GM10248 (cell line): ENCODE results near the gene LHPP.

Experiments used
- CTCF ChIA-PET: fragments of 300-600 bp; sonication (Branson Sonifier 250); formaldehyde crosslinking; extraction: SDS; loops from one replicate; lab custom pipeline; 2021; ENCODE audit warnings: antibody characterized with exemption; lab: Yijun Ruan, JAX
- POLR2A ChIA-PET: fragments of 350-650 bp; sonication (Branson Sonifier 250); formaldehyde crosslinking; extraction: SDS; loops from one replicate; lab custom pipeline; 2020; ENCODE audit warnings: antibody characterized with exemption; lab: Yijun Ruan, JAX
- DNase-seq: peaks from one replicate; pipeline ENCODE4 v3.0.0; 2012; ENCODE audit errors: extremely low spot score
- TF ChIP-seq, protein P1 (sequence below): IDR thresholded peaks from 2 replicates; pipeline ENCODE4 v1.5.1; 2012; ENCODE audit warnings: mild to moderate bottlenecking, low read depth; ENCODE audit errors: extremely low read depth, missing control alignments, control extremely low read depth

The LHPP gene

DNA sequence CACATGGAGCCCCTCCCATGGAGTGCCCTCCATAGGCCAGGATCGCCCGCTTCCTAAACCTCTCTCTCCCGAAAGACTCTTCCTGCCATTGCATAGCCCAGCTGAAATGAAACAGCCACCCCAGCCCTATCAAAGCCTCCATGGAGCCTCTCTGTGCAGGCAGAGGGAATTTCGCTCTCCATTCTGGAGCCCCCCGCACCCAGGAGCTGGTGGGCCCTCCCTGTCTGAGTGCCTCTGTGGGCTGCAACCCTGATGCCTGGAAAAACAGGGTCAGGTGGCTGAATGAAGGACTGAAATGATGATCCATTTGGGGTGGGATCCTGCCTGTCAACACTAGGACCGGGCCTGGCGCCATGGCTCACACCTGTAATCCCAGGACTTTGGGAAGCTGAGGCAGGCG lies 176.1 kb downstream of the LHPP start:
- CTCF ChIA-PET, result interaction anchor here (1.0 to 1.5 kb wide), 2 partner anchors 8 to 10 kb away, joined by 3 read pairs; no protein-coding TSS in a partner anchor
- DNase-seq, result no peak
- TF ChIP-seq, protein P1, sequence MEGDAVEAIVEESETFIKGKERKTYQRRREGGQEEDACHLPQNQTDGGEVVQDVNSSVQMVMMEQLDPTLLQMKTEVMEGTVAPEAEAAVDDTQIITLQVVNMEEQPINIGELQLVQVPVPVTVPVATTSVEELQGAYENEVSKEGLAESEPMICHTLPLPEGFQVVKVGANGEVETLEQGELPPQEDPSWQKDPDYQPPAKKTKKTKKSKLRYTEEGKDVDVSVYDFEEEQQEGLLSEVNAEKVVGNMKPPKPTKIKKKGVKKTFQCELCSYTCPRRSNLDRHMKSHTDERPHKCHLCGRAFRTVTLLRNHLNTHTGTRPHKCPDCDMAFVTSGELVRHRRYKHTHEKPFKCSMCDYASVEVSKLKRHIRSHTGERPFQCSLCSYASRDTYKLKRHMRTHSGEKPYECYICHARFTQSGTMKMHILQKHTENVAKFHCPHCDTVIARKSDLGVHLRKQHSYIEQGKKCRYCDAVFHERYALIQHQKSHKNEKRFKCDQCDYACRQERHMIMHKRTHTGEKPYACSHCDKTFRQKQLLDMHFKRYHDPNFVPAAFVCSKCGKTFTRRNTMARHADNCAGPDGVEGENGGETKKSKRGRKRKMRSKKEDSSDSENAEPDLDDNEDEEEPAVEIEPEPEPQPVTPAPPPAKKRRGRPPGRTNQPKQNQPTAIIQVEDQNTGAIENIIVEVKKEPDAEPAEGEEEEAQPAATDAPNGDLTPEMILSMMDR, result no peak
- POLR2A ChIA-PET, result no interaction called here

DNA sequence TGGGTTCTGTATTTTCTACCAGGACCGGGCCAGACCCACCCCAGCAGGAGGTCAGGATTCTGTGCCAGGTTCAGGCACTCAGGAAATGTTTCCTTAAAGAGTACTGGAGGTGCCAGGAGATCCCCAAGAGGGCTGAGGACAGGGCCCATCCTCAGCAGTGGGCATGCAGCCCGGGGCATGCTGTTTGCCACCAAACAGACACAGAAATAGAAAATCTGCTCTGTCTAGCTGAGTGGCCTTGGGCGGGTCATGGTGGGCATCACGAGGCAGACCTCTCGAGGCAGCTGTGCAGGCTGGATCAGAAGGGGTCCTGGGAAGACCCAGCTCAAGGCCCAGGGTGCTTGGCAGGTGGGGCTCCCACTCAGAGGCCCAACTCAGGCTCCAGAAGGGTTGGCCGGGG lies 177.6 kb downstream of the LHPP start:
- TF ChIP-seq, protein P1, result no peak
- DNase-seq, result no peak
- ChIA-PET CTCF (interaction anchor here (1.3 to 1.4 kb wide), 2 partner anchors 9 to 18 kb away, joined by 3 read pairs; no protein-coding TSS in a partner anchor), POLR2A (no interaction called here)

DNA sequence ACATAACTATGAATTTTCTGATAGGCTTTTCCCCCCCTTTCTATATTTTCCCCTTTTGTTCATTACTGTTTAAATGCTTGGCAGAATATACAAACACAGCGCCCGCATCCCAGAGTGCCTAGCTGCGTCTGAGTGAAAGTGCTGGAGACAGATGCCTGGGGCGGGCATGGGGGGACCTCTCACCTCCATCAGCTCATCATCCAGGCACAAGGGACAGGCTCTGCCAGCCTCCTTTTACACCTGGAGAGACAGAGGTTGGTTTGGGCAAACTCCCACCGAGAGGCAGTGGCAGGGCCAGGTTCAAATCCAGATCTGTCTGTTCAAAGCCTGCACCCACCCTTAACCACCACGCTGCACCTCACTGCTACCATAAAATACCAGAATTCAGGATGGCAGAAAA lies 178.0 kb downstream of the LHPP start:
- POLR2A ChIA-PET, result no interaction called here
- CTCF ChIA-PET, result interaction anchor here (1.3 to 1.4 kb wide), 2 partner anchors 8 to 18 kb away, joined by 3 read pairs; no protein-coding TSS in a partner anchor

DNA sequence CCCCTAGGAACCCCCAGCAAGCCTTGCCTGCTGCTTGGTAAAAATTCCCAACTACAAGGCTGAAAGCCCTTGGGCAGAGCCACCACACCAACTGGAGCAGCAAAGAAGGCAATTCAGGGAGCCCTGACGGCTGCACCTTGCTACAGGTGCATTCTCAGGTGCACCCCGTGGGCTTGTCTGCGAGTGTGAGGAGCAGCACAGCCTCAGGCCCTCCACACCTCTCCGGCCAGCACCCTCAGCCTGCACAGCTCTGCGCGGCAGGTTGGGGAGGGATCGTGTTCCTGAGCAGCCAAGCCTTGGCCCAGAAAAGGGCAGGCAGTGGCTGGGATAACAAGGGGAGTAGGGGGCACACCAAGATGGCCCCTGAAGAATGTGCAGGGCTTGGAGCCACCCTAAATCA lies 178.4 kb downstream of the LHPP start:
- DNase-seq, result no peak
- ChIA-PET CTCF (interaction anchor here (1.3 kb wide), 1 partner anchor 19 kb away, joined by 3 read pairs; no protein-coding TSS in a partner anchor), POLR2A (no interaction called here)
- TF ChIP-seq, protein P1, result no peak

More for the DNA sequence above, 178.0 kb downstream of the LHPP start:
- TF ChIP-seq, protein P1, result no peak
- no peak for DNase-seq

DNA sequence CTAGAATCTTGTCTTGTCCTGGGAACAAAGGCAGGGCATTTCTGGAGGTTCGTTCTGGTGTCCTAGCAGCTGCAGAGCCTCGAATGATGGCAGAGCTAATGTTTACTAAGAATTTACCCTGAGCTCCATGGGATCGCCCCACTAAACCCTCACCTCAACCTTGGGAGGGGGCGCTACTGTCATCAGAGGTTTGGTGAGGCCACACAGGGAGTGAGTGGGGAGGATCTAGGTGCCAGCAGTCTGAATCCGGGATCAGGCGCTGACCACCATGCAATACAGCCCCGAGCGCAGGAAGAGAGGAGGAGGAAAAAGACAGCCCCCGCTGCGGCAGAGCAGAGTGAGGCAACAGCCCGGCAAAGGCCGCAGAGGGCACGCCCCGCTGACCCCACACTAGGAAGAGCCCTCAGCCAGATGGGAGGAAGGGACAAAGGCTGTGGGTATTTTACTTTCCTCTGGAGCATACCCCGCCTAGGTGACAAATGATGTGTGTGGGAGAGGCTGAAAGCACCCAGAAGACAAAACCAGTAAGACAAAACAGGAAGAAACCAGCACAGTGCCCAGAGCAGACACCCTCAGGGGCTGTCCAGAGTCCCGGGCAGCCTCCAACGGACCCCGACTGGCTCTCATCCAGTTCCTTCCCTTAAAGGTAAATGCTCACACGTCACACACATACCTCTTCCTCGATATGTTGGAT lies 179.1 kb downstream of the LHPP start:
- ChIA-PET POLR2A (no interaction called here), CTCF (interaction anchor here (1.3 kb wide), 1 partner anchor 14 kb away, joined by 3 read pairs; no protein-coding TSS in a partner anchor)
- peak; percentile 67 for DNase-seq
- TF ChIP-seq, protein P1, result no peak

DNA sequence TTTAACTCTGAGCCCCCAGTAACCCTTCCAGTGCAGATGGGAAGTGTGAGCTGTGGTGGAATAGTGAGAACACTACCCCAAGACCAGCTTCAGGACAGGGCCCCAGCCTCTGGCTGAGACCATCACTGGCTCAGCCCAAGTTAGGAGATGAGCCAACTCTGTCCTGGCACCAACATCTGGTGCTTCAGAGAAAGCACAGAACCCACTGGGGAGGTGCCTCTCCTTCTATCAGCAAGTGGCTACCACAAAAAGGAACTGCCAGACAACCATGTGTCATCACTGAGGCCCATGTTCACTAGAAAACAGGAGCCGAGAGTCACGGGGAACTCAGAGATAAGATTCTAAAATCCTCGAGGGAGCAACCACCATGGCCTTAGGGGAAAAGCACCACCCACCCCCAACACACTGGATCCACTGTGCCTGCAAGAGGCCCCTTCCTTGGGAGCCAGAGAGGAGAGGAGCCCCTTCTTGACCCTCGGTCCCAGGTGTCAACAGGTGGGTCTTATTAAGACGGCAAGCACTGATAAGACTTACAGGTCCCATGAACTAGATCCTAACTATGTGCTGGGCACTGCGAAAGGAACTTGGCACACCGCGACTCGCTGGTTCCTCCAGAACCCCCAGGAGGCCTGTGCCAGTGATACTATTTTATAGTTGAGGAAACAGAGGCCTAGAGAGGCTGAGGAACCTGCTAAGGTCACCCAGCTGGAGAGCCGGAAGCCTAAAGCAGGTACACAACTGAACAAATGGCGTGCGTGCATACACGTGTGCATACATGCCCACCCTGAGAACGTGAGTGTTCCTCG lies 179.9 kb downstream of the LHPP start:
- ChIA-PET POLR2A (no interaction called here), CTCF (interaction anchor here (1.3 kb wide), 1 partner anchor 15 kb away, joined by 3 read pairs; no protein-coding TSS in a partner anchor)
- TF ChIP-seq, protein P1, result no peak
- DNase-seq, result peak; percentile 60
